GM12878 (cell line): ENCODE results near the gene B3GAT1. TPM values are rescaled to one million over a fixed set of nuclear protein-coding genes. Genes with fewer than 3 reads are reported as not detected.

Source experiments
- ATAC-seq: fragments of 200-7000 bp; cut with Tn5 transposase; 3 replicates; pipeline ENCODE4 v1.9.1; 2020; ENCODE audit warnings: mild to moderate bottlenecking, moderate library complexity
- BruUV-seq: library from RNA; stranded (reverse); fragments of 400-500 nt; replicated peaks from 2 replicates; lab custom pipeline; 2021; lab: Mats Ljungman, UMichigan
- CTCF ChIA-PET: fragments of 300-600 bp; sonication (Branson Sonifier 250); formaldehyde crosslinking; extraction: SDS; loops from one replicate; lab custom pipeline; 2021; ENCODE audit warnings: inconsistent platforms; lab: Yijun Ruan, JAX
- POLR2A ChIA-PET: fragments of 350-600 bp; formaldehyde crosslinking; extraction: SDS; loops from one replicate; lab custom pipeline; 2021; ENCODE audit warnings: inconsistent platforms; lab: Charles Lee
- RAD21 ChIA-PET: fragments of 300-600 bp; sonication (Branson Sonifier 250); formaldehyde crosslinking; loops from one replicate; lab custom pipeline; 2023; ENCODE audit warnings: antibody characterized with exemption; ENCODE audit not compliant: unreplicated experiment; lab: Charles Lee
- SMC1A ChIA-PET: fragments of 300-600 bp; sonication (Branson Sonifier 250); formaldehyde crosslinking; loops from one replicate; lab custom pipeline; 2023; ENCODE audit not compliant: unreplicated experiment, uncharacterized antibody; lab: Charles Lee
- DNase-seq: peaks from one replicate; pipeline ENCODE4 v3.0.0-alpha.2; 2011; ENCODE audit warnings: low read depth, low spot score
- FAIRE-seq: peaks from 3 replicates; lab custom pipeline; 2011; peaks lifted over from hg19 to GRCh38; lab: Jason Lieb, UNC
- H2AFZ ChIP-seq: 2 replicates; pipeline ENCODE4 v1.6.0; 2011; ENCODE audit warnings: low read depth, low read length, control low read depth; ENCODE audit not compliant: control insufficient read depth
- H3K27ac ChIP-seq: 2 replicates; pipeline ENCODE4 v1.5.1; 2011; ENCODE audit warnings: control low read depth; ENCODE audit not compliant: control insufficient read depth, insufficient read depth
- H3K27me3 ChIP-seq, 2 experiments: replicated peaks in 1 of 2; 2 replicates each; pipeline versions ENCODE4 v1.6.0 to v1.6.1; 2011; ENCODE audit warnings: low read length in 1 of 2; ENCODE audit not compliant: control insufficient read depth in 2 of 2, insufficient read depth in 2 of 2
- H3K36me3 ChIP-seq, 2 experiments: 2 replicates each; pipeline ENCODE4 v1.5.1; 2011; ENCODE audit warnings: low read length in 1 of 2; ENCODE audit not compliant: control insufficient read depth in 2 of 2, insufficient read depth in 2 of 2
- H3K4me1 ChIP-seq: 2 replicates; pipeline ENCODE4 v1.6.1; 2011; ENCODE audit warnings: mild to moderate bottlenecking, low read length, moderate library complexity, mixed read lengths; ENCODE audit not compliant: control insufficient read depth, insufficient read depth
- H3K4me2 ChIP-seq: 2 replicates; pipeline ENCODE4 v1.6.0; 2011; ENCODE audit warnings: control low read depth; ENCODE audit not compliant: control insufficient read depth, insufficient read depth
- H3K4me3 ChIP-seq: fragments of 200-600 bp; sonication (generic); 2 replicates; pipeline ENCODE4 v1.5.1; 2016
- H3K79me2 ChIP-seq: 2 replicates; pipeline ENCODE4 v1.6.0; 2011; ENCODE audit warnings: low read length; ENCODE audit not compliant: control insufficient read depth, insufficient read depth
- H3K9ac ChIP-seq: 2 replicates; pipeline ENCODE4 v1.8.0; 2011; ENCODE audit warnings: low read length, control low read depth, mixed read lengths; ENCODE audit not compliant: control insufficient read depth, insufficient read depth
- H3K9me3 ChIP-seq: replicated peaks from 3 replicates; pipeline ENCODE4 v1.5.1; 2011; ENCODE audit warnings: mild to moderate bottlenecking, low read length; ENCODE audit not compliant: control insufficient read depth, insufficient read depth
- H4K20me1 ChIP-seq: 2 replicates; pipeline ENCODE4 v1.6.0; 2011; ENCODE audit not compliant: control insufficient read depth, insufficient read depth
- CBX3 ChIP-seq: fragments of 200-600 bp; sonication (generic); IDR thresholded peaks from 2 replicates; pipeline ENCODE4 v1.6.1; 2016; ENCODE audit warnings: low read depth, borderline replicate concordance
- CBX5 ChIP-seq: sonication (generic); IDR thresholded peaks from 2 replicates; pipeline ENCODE4 v1.6.1; 2016; ENCODE audit warnings: low read depth, moderate library complexity, mild to moderate bottlenecking, inconsistent platforms
- LARP7 ChIP-seq: fragments of 450-650 bp; IDR thresholded peaks from 2 replicates; pipeline ENCODE4 v1.6.1; 2017; ENCODE audit warnings: mild to moderate bottlenecking
- MXI1 ChIP-seq: fragments of 150-350 bp; IDR thresholded peaks from 2 replicates; pipeline ENCODE4 v1.6.1; 2011; ENCODE audit warnings: low read depth, mild to moderate bottlenecking, inconsistent platforms, low read length, improper control_type of control experiment
- NR2F1 ChIP-seq: fragments of 450-650 bp; conservative IDR thresholded peaks from 2 replicates; pipeline ENCODE4 v1.6.1; 2017; ENCODE audit warnings: mild to moderate bottlenecking
- PRDM15 ChIP-seq: fragments of 450-650 bp; formaldehyde crosslinking; IDR thresholded peaks from 2 replicates; pipeline ENCODE4 v1.4.0; 2020; ENCODE audit warnings: mild to moderate bottlenecking, moderate library complexity
- RAD21 ChIP-seq: IDR thresholded peaks from 2 replicates; pipeline ENCODE4 v1.6.1; 2011; ENCODE audit warnings: mild to moderate bottlenecking, low read depth, low read length, moderate library complexity; ENCODE audit not compliant: insufficient read depth
- YY1 ChIP-seq: IDR thresholded peaks from 2 replicates; pipeline ENCODE4 v1.6.1; 2011; ENCODE audit warnings: low read depth, mild to moderate bottlenecking, low read length
- WGBS: methylation state at CpG from one replicate; pipeline ENCODE4 v1.1.6; 2016; ENCODE audit warnings: low lambda C conversion rate; ENCODE audit not compliant: insufficient replicate concordance, insufficient coverage; ENCODE audit errors: missing lambda C conversion rate; 5-methylcytosine and 5-hydroxymethylcytosine counted together
- in situ Hi-C: fragments of 300-500 bp; cut with MboI; formaldehyde crosslinking; loops from 9 replicates; pipeline ENCODE4 v1.14.3; 2018; ENCODE audit warnings: mixed read lengths
- intact Hi-C: fragments of 100-400 bp; cut with micrococcal nuclease; formaldehyde crosslinking; loops from one replicate; pipeline ENCODE4 v1.14.2; 2022; ENCODE audit not compliant: unreplicated experiment
- polyA plus RNA-seq, 11 experiments: library from polyadenylated mRNA; depleted of rRNA in 4 of 11; unstranded in 6 of 11; stranded (reverse) in 5 of 11; fragments of >200 nt; fragmentation: Nextera tagmentation in 4 of 11; fragmentation: Illumina TruSeq in 1 of 11; extraction: Ambion mirVana in 4 of 11; extraction: Trizol in 1 of 11; gene quantifications; 1 replicate in 1 of 11; 2 replicates in 10 of 11; pipeline versions ENCODE4 v1.2.1 to v1.2.3, GENCODE V29; 2011 to 2016; ENCODE audit warnings: inconsistent platforms in 2 of 11, missing spikeins in 2 of 11, low read depth in 1 of 11
- total RNA-seq, 4 experiments: library from RNA; depleted of rRNA in 3 of 4; stranded (reverse); fragments of >200 nt in 3 of 4; fragmentation: Illumina TruSeq in 1 of 4; extraction: Trizol in 1 of 4; gene quantifications; 2 replicates each; pipeline versions ENCODE4 v1.2.1 to v1.2.3, GENCODE V29; 2013 to 2021

The B3GAT1 gene
- total and polyA plus RNA-seq, 10 of the 15 experiments (the other 5 are each of a cell fraction or from before 2014, with no cell fraction given), result 0.05 TPM; not detected in 9

GRCh38 chr11:134334796-134335571 lies 77.1 kb downstream of the B3GAT1 start:
- DNase-seq (no peak), ATAC-seq (no peak), FAIRE-seq (no peak)
- CTCF ChIA-PET, result no interaction called here
- POLR2A ChIA-PET, result no interaction called here
- no peak overlapping the region for H3K27ac ChIP-seq
- no peaks in the 10 kb centered on the region for H3K9me3 ChIP-seq
- SMC1A ChIA-PET, result no interaction called here
- H3K36me3 ChIP-seq, result no peaks in the 10 kb centered on the region
- no TSS peak for BruUV-seq
- no peaks in the 10 kb centered on the region for H3K79me2 ChIP-seq
- H3K4me3 ChIP-seq, result no peak overlapping the region
- no peaks in the 10 kb centered on the region; the same call in 1 of the 2 replicates for H3K4me1 ChIP-seq
- 67% methylated on average over 10 of the region's 10 CpGs for WGBS
- H2AFZ ChIP-seq, result no peak overlapping the region
- peaks cover 0 to 3% of the 10 kb centered on the region in 2 experiments; a peak in 3 of 4 replicates for H3K27me3 ChIP-seq
- intact Hi-C loops, result no loop called here
- H3K9ac ChIP-seq, result no peak overlapping the region
- no peak for TF ChIP-seq CBX5
- no peak for TF ChIP-seq CBX3
- no peak for TF ChIP-seq MXI1
- TF ChIP-seq PRDM15, result no peak
- TF ChIP-seq LARP7, result no peak
- no peak for TF ChIP-seq RAD21
- TF ChIP-seq NR2F1, result no peak
- no peak for TF ChIP-seq YY1
- TF ChIP-seq, all 136 proteins: peak for 0
- Histone ChIP-seq H3K4me2 (no peak overlapping the region), H4K20me1 (no peaks in the 10 kb centered on the region)
- RAD21 ChIA-PET, result no interaction called here
- in situ Hi-C loops, result no loop called here
